Esophagus muscularis mucosa (tissue), 4 donors: Measurements from ENCODE around the gene ZNF396. TPM values are rescaled to one million over a fixed set of nuclear protein-coding genes. Genes with fewer than 3 reads are reported as not detected.

ENCODE experiments used
- DNase-seq: peaks from one replicate; pipeline ENCODE4 v3.0.0-alpha.2; 2017; ENCODE audit errors: extremely low spot score
- H3K27ac ChIP-seq, 4 donors: fragments of 200-600 bp; sonication (generic); replicated peaks in 1 of 4; 1 replicate in 3 of 4; 2 replicates in 1 of 4; pipeline ENCODE4 v1.5.1; 2016 to 2019; ENCODE audit warnings: mild to moderate bottlenecking in 1 of 4
- H3K27me3 ChIP-seq, 4 donors: fragments of 200-600 bp; sonication (generic); one replicate each; pipeline versions ENCODE4 v1.5.1 to v1.6.0; 2016 to 2019
- H3K36me3 ChIP-seq, 4 donors: fragments of 200-600 bp; sonication (generic); one replicate each; pipeline ENCODE4 v1.5.1; 2016 to 2019
- H3K4me1 ChIP-seq, 4 donors: fragments of 200-600 bp; sonication (generic); one replicate each; pipeline ENCODE4 v1.5.1; 2016 to 2019
- H3K4me3 ChIP-seq, 4 donors: fragments of 200-600 bp; sonication (generic); 1 replicate in 2 of 4; 2 replicates in 2 of 4; pipeline ENCODE4 v1.5.1; 2016 to 2019; ENCODE audit warnings: mild to moderate bottlenecking in 4 of 4, moderate library complexity in 1 of 4
- H3K9me3 ChIP-seq, 4 donors: fragments of 200-600 bp; sonication (generic); 1 replicate in 3 of 4; 2 replicates in 1 of 4; pipeline ENCODE4 v1.5.1; 2016 to 2019
- EP300 ChIP-seq: sonication (generic); formaldehyde crosslinking; IDR thresholded peaks from one replicate; pipeline ENCODE4 v1.6.1; 2017; ENCODE audit warnings: antibody characterized with exemption
- POLR2A ChIP-seq: fragments of 450-650 bp; IDR thresholded peaks from one replicate; pipeline ENCODE4 v1.6.1; 2017; ENCODE audit warnings: antibody characterized with exemption, moderate library complexity, mild to moderate bottlenecking, low read depth
- POLR2AphosphoS5 ChIP-seq, 2 donors: sonication (generic); formaldehyde crosslinking; IDR thresholded peaks; one replicate each; pipeline ENCODE4 v1.6.1; 2017; ENCODE audit warnings: antibody characterized with exemption in 2 of 2
- WGBS: methylation state at CpG from one replicate; pipeline ENCODE4 v1.1.5; 2018; 5-methylcytosine and 5-hydroxymethylcytosine counted together
- intact Hi-C: fragments of 100-400 bp; cut with DNase I; formaldehyde crosslinking; loops from one replicate; pipeline ENCODE4 v1.15.1; 2023
- total RNA-seq, 4 donors: library from RNA; depleted of rRNA; stranded (reverse); fragments of >200 nt; gene quantifications; one replicate each; pipeline versions ENCODE4 v1.1.0 to v1.2.1, GENCODE V29; 2016
- TF ChIP-seq, protein P1 (sequence below), 3 experiments: fragments of 200-600 bp in 2 of 3; fragments of 450-650 bp in 1 of 3; sonication (generic) in 2 of 3; IDR thresholded peaks; one replicate each; pipeline ENCODE4 v1.5.1; 2017 to 2019; ENCODE audit warnings: antibody characterized with exemption in 3 of 3, mild to moderate bottlenecking in 2 of 3, moderate library complexity in 1 of 3

Gene ZNF396
- total RNA-seq, 4 donors from 2014 or later = 0.99 to 2.5 (median 1.4) TPM

DNA sequence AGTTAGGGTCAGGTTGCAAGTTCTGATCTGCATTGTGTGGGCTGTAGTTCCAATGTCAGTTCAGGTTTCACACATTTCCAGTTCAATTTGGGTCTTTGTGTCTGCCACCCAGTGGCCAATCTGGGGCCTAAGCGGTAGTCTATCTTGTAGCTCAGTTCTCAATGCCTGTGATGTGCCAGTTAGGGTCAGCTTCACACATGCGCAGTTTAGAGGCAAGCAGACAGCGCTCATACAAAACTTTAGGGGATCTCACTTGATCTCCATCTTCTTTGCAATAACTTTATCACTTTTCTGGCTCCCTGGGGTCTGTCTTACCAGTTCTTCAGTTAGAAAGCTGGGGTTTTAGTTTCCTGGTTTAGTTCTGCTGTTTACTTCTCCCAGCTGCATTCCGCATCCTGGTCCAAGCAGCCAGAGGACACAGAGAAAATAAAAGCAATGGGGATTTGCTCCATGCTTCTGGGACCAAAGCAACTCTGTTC lies 22.0 kb downstream of the ZNF396 start:
- Histone ChIP-seq H3K4me3 (peak overlapping the region in 2 of 4 donors; percentile 23 to 32), H3K36me3 (no peaks in the 10 kb centered on the region), H3K27ac (no peak overlapping the region), H3K4me1 (peaks cover 0 to 9% (median 0%) of the 10 kb centered on the region in 4 donors), H3K27me3 (no peaks in the 10 kb centered on the region), H3K9me3 (peaks cover 0 to 8% (median 4%) of the 10 kb centered on the region in 4 donors)
- DNase-seq = no peak
- no peak for TF ChIP-seq EP300
- TF ChIP-seq POLR2AphosphoS5 (IDR thresholded peaks at IDR 0.05) = peak; percentile 21 to 67
- TF ChIP-seq, protein P1, sequence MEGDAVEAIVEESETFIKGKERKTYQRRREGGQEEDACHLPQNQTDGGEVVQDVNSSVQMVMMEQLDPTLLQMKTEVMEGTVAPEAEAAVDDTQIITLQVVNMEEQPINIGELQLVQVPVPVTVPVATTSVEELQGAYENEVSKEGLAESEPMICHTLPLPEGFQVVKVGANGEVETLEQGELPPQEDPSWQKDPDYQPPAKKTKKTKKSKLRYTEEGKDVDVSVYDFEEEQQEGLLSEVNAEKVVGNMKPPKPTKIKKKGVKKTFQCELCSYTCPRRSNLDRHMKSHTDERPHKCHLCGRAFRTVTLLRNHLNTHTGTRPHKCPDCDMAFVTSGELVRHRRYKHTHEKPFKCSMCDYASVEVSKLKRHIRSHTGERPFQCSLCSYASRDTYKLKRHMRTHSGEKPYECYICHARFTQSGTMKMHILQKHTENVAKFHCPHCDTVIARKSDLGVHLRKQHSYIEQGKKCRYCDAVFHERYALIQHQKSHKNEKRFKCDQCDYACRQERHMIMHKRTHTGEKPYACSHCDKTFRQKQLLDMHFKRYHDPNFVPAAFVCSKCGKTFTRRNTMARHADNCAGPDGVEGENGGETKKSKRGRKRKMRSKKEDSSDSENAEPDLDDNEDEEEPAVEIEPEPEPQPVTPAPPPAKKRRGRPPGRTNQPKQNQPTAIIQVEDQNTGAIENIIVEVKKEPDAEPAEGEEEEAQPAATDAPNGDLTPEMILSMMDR (IDR thresholded peaks at IDR 0.05) = peak; percentile 66 to 77 (median 70)
- intact Hi-C loops = loop anchor here (10.0 kb wide), 1 partner anchor 350 kb away; no protein-coding TSS in a partner anchor
- WGBS = 36% methylated on average over 4 of the region's 4 CpGs

DNA sequence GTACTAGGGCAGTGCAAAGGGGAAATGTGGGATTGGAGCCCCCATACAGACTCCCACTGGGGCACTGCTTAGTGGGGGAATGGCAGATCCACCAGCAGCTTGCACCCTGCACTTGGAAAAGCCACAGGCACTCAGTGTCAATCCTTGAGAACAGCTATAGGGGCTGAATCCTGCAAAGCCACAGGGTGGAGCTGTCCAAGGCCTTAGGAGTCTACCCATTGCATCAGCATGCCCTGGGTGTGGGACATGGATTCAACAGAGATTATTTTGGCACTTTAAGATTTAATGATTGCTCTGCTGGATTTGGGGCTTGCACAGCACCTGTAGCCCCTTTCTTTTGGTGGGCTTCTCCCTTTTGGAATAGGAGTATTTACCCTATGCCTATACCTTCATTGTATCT lies 24.4 kb downstream of the ZNF396 start:
- intact Hi-C loops = loop anchor here (10.0 kb wide), 1 partner anchor 348 kb away; no protein-coding TSS in a partner anchor
- Histone ChIP-seq H3K4me3 (no peak overlapping the region), H3K4me1 (peaks cover 0 to 9% (median 0%) of the 10 kb centered on the region in 4 donors), H3K27me3 (no peaks in the 10 kb centered on the region), H3K27ac (no peak overlapping the region), H3K36me3 (no peaks in the 10 kb centered on the region), H3K9me3 (peaks cover 0 to 8% (median 4%) of the 10 kb centered on the region in 4 donors)
- DNase-seq = no peak
- no peak for TF ChIP-seq POLR2AphosphoS5 (IDR thresholded peaks at IDR 0.05)
- TF ChIP-seq, protein P1 (IDR thresholded peaks at IDR 0.05) = no peak
- no peak for TF ChIP-seq EP300
- no peak for TF ChIP-seq POLR2A

- no peaks in the 10 kb centered on the region for H3K36me3 ChIP-seq
- H3K4me3 ChIP-seq = no peak overlapping the region
- DNase-seq = no peak
- H3K4me1 ChIP-seq = peaks cover 0 to 9% (median 0%) of the 10 kb centered on the region in 4 donors
- 95% methylated on average over 2 of the region's 2 CpGs for WGBS
- intact Hi-C loops = loop anchor here (10.0 kb wide), 1 partner anchor 347 kb away; no protein-coding TSS in a partner anchor
- peaks cover 0 to 8% (median 4%) of the 10 kb centered on the region in 4 donors for H3K9me3 ChIP-seq
- TF ChIP-seq, protein P1 (IDR thresholded peaks at IDR 0.05) = no peak
- TF ChIP-seq POLR2AphosphoS5 (IDR thresholded peaks at IDR 0.05) = no peak
- TF ChIP-seq EP300 = no peak
- no peak for TF ChIP-seq POLR2A
- H3K27me3 ChIP-seq = no peaks in the 10 kb centered on the region
- no peak overlapping the region for H3K27ac ChIP-seq
Measured at GRCh38 chr18:35352283-35352682, 24.9 kb downstream of the ZNF396 start.

- 77% methylated on average over 3 of the region's 3 CpGs for WGBS
- Histone ChIP-seq H3K36me3 (no peaks in the 10 kb centered on the region), H3K27me3 (no peaks in the 10 kb centered on the region), H3K4me1 (peaks cover 14 to 20% (median 16%) of the 10 kb centered on the region in 4 donors), H3K27ac (no peak overlapping the region), H3K4me3 (no peak overlapping the region), H3K9me3 (peaks cover 0 to 8% (median 4%) of the 10 kb centered on the region in 4 donors)
- no peak for DNase-seq
- intact Hi-C loops = loop anchor here (5.0 kb wide), 1 partner anchor 111 kb away; no protein-coding TSS in a partner anchor
- TF ChIP-seq, protein P1 (IDR thresholded peaks at IDR 0.05) = no peak
- TF ChIP-seq EP300 (no peak), POLR2AphosphoS5 (IDR thresholded peaks at IDR 0.05) (no peak), POLR2A (no peak)
Measured at GRCh38 chr18:35348001-35348400, 29.1 kb downstream of the ZNF396 start.
